Duodenal mucosa (tissue), 2 donors: ENCODE data around the gene TMEM263.
"Not testable (repeated sequence)": the region's sequence is repeated elsewhere in the genome, so short reads cannot be mapped to it uniquely, and the experiment has no call there.

Experiments
- H3K27ac ChIP-seq: one replicate; pipeline ENCODE4 v1.7.0; 2013; ENCODE audit warnings: low read depth, low read length
- H3K27me3 ChIP-seq, 2 donors: one replicate each; pipeline ENCODE4 v1.7.0; 2013; ENCODE audit warnings: low read length in 2 of 2, control low read depth in 1 of 2; ENCODE audit not compliant: insufficient read depth in 2 of 2, control insufficient read depth in 1 of 2
- H3K36me3 ChIP-seq, 2 donors: one replicate each; pipeline ENCODE4 v1.7.0; 2013; ENCODE audit warnings: low read length in 2 of 2, control low read depth in 1 of 2; ENCODE audit not compliant: insufficient read depth in 2 of 2, control insufficient read depth in 1 of 2
- H3K4me1 ChIP-seq, 2 donors: one replicate each; pipeline ENCODE4 v1.7.0; 2013; ENCODE audit warnings: low read length in 2 of 2, control low read depth in 1 of 2; ENCODE audit not compliant: insufficient read depth in 2 of 2, control insufficient read depth in 1 of 2
- H3K4me3 ChIP-seq, 2 donors: one replicate each; pipeline ENCODE4 v1.7.0; 2013; ENCODE audit warnings: low read length in 2 of 2, low read depth in 1 of 2
- H3K9ac ChIP-seq, 2 donors: one replicate each; pipeline ENCODE4 v1.7.0; 2013; ENCODE audit warnings: low read length in 2 of 2, low read depth in 1 of 2
- H3K9me3 ChIP-seq, 2 donors: one replicate each; pipeline ENCODE4 v1.7.0; 2013; ENCODE audit warnings: low read length in 2 of 2, control low read depth in 1 of 2; ENCODE audit not compliant: control insufficient read depth in 1 of 2

The TMEM263 gene

GRCh38 chr12:106917503-106917902, 38.2 kb upstream of the TMEM263 start:
- no peaks in the 10 kb centered on the region for H3K9me3 ChIP-seq
- no peaks in the 10 kb centered on the region for H3K36me3 ChIP-seq
- no peak overlapping the region for H3K27ac ChIP-seq
- no peak overlapping the region for H3K4me3 ChIP-seq
- H3K4me1 ChIP-seq, result no peaks in the 10 kb centered on the region
- no peak overlapping the region for H3K9ac ChIP-seq
- H3K27me3 ChIP-seq, result no peaks in the 10 kb centered on the region

- Histone ChIP-seq H3K27me3 (no peaks in the 10 kb centered on the region), H3K36me3 (no peaks in the 10 kb centered on the region), H3K27ac (no peak overlapping the region)
These were observed 37.0 kb upstream of the TMEM263 start for GRCh38 chr12:106918746-106919145.

GRCh38 chr12:106919910-106920544, 35.7 kb upstream of the TMEM263 start:
- Histone ChIP-seq H3K4me3 (no peak overlapping the region), H3K9me3 (no peaks in the 10 kb centered on the region), H3K9ac (no peak overlapping the region), H3K27ac (no peak overlapping the region), H3K4me1 (no peaks in the 10 kb centered on the region), H3K27me3 (no peaks in the 10 kb centered on the region), H3K36me3 (no peaks in the 10 kb centered on the region)

More at GRCh38 chr12:106918746-106919145, 37.0 kb upstream of the TMEM263 start:
- H3K9ac ChIP-seq, result no peak overlapping the region
- no peaks in the 10 kb centered on the region for H3K9me3 ChIP-seq
- H3K4me3 ChIP-seq, result no peak overlapping the region
- H3K4me1 ChIP-seq, result no peaks in the 10 kb centered on the region

GRCh38 chr12:106921976-106922375, 33.7 kb upstream of the TMEM263 start:
- not testable (repeated sequence) for H3K4me3 ChIP-seq, H3K36me3 ChIP-seq, H3K9ac ChIP-seq, H3K4me1 ChIP-seq, H3K27me3 ChIP-seq, H3K27ac ChIP-seq, H3K9me3 ChIP-seq

- not testable (repeated sequence) for H3K9ac ChIP-seq, H3K27ac ChIP-seq, H3K9me3 ChIP-seq, H3K36me3 ChIP-seq, H3K4me1 ChIP-seq, H3K27me3 ChIP-seq, H3K4me3 ChIP-seq
These were observed 32.1 kb upstream of the TMEM263 start for GRCh38 chr12:106923594-106923993.

- no peak overlapping the region for H3K9ac ChIP-seq
- H3K36me3 ChIP-seq, result no peaks in the 10 kb centered on the region
- H3K4me3 ChIP-seq, result no peak overlapping the region
- no peaks in the 10 kb centered on the region for H3K27me3 ChIP-seq
- H3K4me1 ChIP-seq, result no peaks in the 10 kb centered on the region
- H3K27ac ChIP-seq, result no peak overlapping the region
- H3K9me3 ChIP-seq, result no peaks in the 10 kb centered on the region
These were observed 31.3 kb upstream of the TMEM263 start for GRCh38 chr12:106924268-106924861.

- H3K9ac ChIP-seq, result no peak overlapping the region
- H3K36me3 ChIP-seq, result no peaks in the 10 kb centered on the region
- H3K27me3 ChIP-seq, result no peaks in the 10 kb centered on the region
- no peaks in the 10 kb centered on the region for H3K9me3 ChIP-seq
- no peak overlapping the region for H3K4me3 ChIP-seq
- H3K27ac ChIP-seq, result no peak overlapping the region
- no peaks in the 10 kb centered on the region for H3K4me1 ChIP-seq
These were observed 29.1 kb upstream of the TMEM263 start for GRCh38 chr12:106926657-106927056.

- no peak overlapping the region for H3K27ac ChIP-seq
- no peaks in the 10 kb centered on the region for H3K9me3 ChIP-seq
- H3K9ac ChIP-seq, result no peak overlapping the region
- H3K4me3 ChIP-seq, result no peak overlapping the region
- H3K27me3 ChIP-seq, result no peaks in the 10 kb centered on the region
- H3K4me1 ChIP-seq, result no peaks in the 10 kb centered on the region
- H3K36me3 ChIP-seq, result no peaks in the 10 kb centered on the region
These were observed 21.4 kb upstream of the TMEM263 start for GRCh38 chr12:106934277-106934676.

GRCh38 chr12:106941481-106942156, 14.1 kb upstream of the TMEM263 start:
- Histone ChIP-seq H3K9ac (no peak overlapping the region), H3K4me3 (no peak overlapping the region), H3K27ac (no peak overlapping the region), H3K9me3 (no peaks in the 10 kb centered on the region), H3K27me3 (no peaks in the 10 kb centered on the region), H3K36me3 (no peaks in the 10 kb centered on the region), H3K4me1 (no peaks in the 10 kb centered on the region)

GRCh38 chr12:106942775-106943174, 12.9 kb upstream of the TMEM263 start:
- Histone ChIP-seq H3K27me3 (no peaks in the 10 kb centered on the region), H3K9ac (no peak overlapping the region), H3K36me3 (no peaks in the 10 kb centered on the region), H3K4me3 (no peak overlapping the region), H3K4me1 (no peaks in the 10 kb centered on the region), H3K9me3 (no peaks in the 10 kb centered on the region), H3K27ac (no peak overlapping the region)
